ENCODE results near the gene TMEM37.
"Not testable (repeated sequence)": the region's sequence is repeated elsewhere in the genome, so short reads cannot be mapped to it uniquely, and the experiment has no call there.

The TMEM37 gene, protein sequence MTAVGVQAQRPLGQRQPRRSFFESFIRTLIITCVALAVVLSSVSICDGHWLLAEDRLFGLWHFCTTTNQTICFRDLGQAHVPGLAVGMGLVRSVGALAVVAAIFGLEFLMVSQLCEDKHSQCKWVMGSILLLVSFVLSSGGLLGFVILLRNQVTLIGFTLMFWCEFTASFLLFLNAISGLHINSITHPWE

GRCh38 chr2:119431155-119431975 is at the start of gene TMEM37:
Gene TMEM37 (plus strand): TSS chr2:119431854. CDS start chr2:119431904, 50 bp downstream.
- peak; percentile 86 for DNase-seq

DNA sequence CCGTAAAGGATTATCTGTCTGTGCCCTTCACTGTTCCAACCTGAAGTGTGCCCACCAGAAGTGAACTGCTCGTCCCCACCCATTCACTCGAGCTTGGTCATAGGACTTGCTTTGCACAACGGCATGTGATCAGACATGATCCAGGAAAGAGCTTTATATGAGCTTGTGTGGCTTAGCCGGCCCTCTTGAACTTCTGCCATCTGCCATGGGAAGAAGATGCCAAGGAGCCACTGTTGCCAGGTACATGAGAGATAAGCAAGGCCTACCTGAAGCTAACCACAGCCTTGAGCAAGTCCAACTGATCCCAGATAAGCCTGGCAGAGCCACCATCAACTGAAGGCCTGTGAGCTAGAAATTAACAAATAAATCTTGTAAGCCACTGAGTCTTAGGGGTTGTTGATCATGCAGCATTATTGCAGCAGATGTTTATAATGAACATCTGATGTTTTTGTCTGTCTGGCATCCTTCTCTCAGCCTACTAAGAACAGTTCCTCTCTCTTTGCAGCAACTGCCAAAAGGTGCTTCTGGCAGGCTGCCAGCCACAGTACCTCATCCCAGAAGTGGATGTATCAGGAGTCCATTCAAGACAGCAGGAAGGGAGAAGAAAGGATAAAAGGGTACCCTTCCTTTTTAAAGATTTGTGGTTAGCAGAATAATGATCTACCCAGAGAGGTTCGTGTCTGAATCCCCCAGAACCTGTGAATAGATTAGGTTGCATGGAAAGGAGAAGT is 48.1 kb upstream of the TMEM37 start:
- DNase-seq = peak; percentile 23

DNA sequence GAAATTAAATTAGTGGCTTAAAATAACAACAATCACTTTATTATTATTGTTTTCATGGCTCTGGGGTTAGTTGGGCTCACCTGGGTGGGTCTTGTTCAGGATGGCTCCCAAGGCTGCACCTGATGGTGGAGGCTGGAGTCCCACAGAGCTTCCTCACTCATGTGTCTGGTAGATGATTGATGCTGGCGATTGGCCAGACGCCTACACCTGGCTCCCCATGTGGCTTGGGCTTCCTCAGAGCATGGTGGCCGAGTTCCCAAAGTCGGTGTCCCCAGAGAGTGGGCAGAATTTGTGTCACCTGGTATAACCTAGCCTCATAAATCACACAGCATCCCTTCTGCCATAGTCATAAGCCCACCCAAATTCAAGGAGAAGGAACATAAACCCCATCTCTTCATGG is 46.7 kb upstream of the TMEM37 start:
- DNase-seq = peak; percentile 27

- no peak for DNase-seq
Measured at GRCh38 chr2:119385466-119385865, 46.2 kb upstream of the TMEM37 start.

DNA sequence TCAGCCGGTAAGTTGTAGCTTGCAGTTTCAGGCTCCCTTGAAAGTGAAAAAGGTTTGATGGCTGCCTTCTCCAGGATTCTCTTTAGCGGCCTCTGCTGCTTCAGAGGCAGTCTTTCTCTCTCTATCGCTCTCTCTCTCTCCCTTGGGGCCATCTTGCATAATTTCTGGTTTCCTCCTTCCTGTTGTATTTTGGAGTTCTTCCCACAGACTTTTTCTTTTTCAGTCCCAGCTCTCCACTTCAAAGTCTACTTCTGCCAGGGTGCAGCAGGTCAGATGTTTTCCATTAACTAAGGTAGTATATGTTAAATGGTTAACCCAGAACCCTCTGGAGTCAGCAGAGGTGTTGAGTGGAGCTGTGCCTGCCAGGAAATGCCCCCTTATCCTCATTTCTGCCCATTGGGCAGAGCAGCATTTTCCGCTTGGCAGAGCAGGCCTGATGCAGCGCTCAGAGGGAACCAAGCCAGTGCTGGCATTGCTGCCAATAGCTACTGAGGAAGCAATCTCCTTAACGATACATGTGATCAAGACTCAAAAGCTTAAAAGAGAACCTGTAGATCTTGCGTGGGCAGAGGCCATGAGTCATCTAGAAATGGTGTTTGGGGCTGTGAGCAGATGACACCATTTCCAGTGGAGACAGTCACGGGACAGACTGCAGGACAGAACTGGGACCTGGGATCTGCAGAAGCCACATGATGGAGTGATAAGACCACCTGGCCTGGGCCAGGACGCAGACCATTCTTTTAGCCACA is 44.1 kb upstream of the TMEM37 start:
- peak; percentile 42 for DNase-seq

GRCh38 chr2:119389615-119390306 is 41.9 kb upstream of the TMEM37 start:
- DNase-seq = no peak

DNA sequence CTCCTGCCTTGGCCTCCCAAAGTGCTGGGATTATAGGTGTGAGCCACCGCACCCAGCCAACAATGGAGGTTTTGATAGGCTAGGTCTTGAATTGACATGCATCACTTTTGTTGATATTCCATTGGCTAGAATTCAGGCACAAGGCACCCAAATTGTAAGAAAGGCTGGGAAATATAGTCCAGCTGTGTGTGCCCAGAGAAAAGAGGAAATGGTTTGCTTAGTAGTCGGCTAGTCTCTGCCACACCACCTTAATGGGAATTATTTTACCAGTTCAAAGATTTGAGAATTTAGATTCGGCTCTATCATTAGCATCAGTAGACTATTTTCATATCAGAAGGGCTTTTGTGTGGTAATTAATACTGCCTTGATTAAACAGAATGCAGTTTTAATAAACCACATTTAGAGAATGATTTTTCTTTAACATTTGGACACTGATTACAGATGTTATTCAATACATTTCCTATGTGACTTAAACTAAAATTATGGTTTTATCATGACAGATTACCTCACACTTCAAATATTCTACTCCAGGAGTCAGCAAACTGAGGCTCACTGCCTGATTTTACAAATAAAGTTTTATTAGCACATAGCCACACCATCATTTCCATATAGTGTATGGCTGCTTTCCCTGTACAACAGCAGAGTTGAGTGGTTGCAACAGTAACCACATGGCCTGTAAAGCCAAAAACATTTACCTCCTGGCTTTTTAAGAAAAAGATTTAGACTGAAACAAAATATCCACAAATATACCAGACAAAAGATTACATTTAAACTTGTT is 37.5 kb upstream of the TMEM37 start:
- DNase-seq = no peak

- DNase-seq = no peak
Measured at GRCh38 chr2:119397196-119397595, 34.5 kb upstream of the TMEM37 start.

DNA sequence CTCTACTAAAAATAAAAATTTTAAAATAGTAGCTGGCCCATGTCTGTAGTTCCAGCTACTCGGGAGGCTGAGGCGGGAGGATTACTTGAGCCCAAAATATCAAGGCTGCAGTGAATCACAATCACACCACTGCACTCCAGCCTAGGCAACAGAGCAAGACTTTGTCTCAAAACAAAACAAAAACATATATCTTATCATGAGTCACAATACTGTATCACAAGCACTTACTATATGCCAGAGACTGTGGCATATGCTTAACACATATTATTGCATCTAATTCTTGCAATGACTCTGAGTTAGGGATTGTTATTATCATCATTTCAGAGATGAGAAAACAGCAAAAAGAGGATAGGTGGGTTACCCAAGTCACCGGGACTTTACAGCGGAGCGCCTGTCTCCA is 29.5 kb upstream of the TMEM37 start:
- no peak for DNase-seq

- no peak for DNase-seq
Measured at GRCh38 chr2:119402645-119403560, 28.8 kb upstream of the TMEM37 start.

GRCh38 chr2:119403618-119404017 is 28.0 kb upstream of the TMEM37 start:
- DNase-seq = not testable (repeated sequence)

- DNase-seq = no peak
Measured at GRCh38 chr2:119405151-119405550, 26.5 kb upstream of the TMEM37 start.

GRCh38 chr2:119407430-119408220 is 24.0 kb upstream of the TMEM37 start:
- DNase-seq = peak; percentile 67

GRCh38 chr2:119408221-119408619 is 23.4 kb upstream of the TMEM37 start:
- peak; percentile 50 for DNase-seq

DNA sequence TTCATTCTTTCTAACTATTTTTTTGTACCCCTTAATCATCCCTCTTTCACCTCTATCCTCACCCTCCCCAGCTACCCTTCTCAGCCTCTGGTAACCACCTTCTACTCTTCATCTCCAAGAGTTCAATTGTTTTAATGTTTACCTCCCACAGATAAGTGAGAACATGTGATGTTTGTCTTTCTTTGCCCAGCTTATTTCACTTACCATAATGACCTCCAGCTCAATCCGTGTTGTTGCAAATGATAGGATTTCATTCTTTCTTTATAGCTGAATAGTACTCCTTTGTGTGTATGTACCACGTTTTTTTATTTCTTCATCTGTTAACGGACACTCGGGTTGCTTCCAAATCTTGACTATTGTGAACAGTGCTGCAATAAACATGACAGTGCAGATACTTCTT is 22.1 kb upstream of the TMEM37 start:
- no peak for DNase-seq

DNA sequence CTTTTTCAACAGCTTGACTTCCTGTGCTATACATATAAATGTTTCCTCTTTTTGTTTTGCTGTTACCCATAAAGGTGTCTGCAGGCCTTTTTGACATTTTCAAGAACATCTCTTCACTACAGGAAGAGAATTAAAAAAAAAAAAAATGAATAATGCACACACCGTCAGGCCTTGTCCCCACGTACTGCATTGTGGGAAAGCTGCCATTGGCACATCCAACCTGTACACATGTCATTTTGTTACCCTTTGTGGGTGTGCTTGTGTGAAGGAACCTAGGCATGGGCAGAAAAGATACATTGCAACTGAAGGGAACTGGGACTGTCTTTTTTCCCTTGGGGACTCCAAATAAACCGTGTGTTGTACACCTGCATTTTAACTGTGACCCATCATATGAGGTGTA is 16.8 kb upstream of the TMEM37 start:
- no peak for DNase-seq

DNA sequence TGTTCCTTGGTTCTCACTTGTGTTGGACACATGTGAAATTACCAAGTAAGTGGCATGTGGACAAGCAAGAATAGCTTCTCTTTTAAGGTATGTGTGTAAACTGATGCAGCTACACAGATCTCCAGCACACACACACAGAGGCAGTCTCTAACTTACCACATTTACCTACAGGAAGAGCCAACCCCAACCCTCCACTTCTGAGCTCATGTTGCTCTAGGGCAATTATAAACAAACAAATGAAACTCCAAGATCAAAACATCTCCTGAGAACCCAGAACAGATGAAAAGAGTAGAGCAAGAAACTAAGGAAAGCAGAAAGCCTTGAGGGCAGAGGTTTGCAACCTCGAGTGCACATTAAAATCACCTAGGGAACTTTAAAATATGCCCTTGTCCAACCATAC is 16.0 kb upstream of the TMEM37 start:
- no peak for DNase-seq

DNA sequence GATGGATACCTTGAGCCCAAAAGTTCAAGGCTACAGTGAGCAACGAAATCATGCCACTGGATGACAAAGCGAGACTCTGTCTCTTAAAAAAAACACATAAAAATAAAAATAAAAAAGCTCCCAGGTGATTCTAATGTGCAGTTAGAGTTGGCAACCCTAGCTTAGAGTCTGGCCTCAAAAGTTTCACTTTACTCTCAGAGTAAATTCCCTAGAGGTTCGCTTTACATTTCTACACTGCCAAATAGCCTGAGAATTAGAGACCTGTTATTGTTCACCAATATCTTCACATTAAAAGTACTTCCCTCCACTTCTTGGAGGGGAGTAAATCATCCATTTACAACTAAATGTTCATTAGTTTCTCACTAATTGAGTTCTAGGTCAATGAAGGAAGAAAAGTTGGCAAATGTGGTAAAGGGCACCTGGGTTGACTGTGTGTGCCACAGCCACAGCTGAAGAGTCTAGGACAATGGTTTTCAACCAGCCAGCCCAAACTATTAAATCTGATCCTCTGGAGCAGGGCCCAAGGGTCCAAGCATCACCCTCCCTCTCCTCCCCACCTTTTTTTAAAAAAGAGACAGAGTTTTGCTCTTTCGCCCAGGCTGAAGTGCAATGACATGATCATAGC is 15.2 kb upstream of the TMEM37 start:
- no peak for DNase-seq

DNA sequence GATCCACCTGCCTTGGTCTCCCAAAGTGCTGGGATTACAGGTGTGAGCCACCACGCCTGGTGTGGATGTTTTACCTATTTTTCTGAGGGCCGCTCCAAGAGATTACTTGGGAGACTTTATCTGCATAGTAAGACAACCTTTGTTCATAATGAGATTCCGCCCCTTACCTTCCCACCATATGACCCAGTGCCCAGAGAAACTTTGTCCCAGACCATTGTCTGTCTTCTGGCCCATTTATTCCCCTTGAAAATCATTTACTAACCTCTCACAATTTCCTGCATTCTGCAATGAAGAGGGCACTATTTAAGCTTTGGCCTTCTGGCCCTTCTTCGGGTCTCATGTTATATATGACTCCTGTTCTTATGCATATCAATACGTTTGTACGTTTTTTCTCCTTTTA is 13.7 kb upstream of the TMEM37 start:
- DNase-seq = no peak
